DOHH2 (cell line): ENCODE data around the gene AMMECR1.

ENCODE experiments used
- H3F3A ChIP-seq: fragments of 200-600 bp; sonication (generic), shearing (Covaris generic); 2 replicates; pipeline ENCODE4 v1.6.0; 2016; ENCODE audit warnings: antibody characterized with exemption, mild to moderate bottlenecking; ENCODE audit not compliant: control insufficient read depth, insufficient read depth
- H3K27ac ChIP-seq: fragments of 200-600 bp; sonication (generic); 2 replicates; pipeline ENCODE4 v1.5.1; 2014; ENCODE audit warnings: low read depth, mild to moderate bottlenecking, low read length, moderate library complexity
- H3K27me3 ChIP-seq: fragments of 200-600 bp; sonication (generic); 2 replicates; pipeline ENCODE4 v1.6.1; 2014; ENCODE audit warnings: mild to moderate bottlenecking, low read length, mixed read lengths; ENCODE audit not compliant: control insufficient read depth
- H3K36me3 ChIP-seq: fragments of 200-600 bp; sonication (generic); 2 replicates; pipeline ENCODE4 v1.6.1; 2014; ENCODE audit warnings: mild to moderate bottlenecking, low read length, moderate library complexity, mixed read lengths; ENCODE audit not compliant: control insufficient read depth
- H3K4me1 ChIP-seq: fragments of 200-600 bp; sonication (generic); 2 replicates; pipeline ENCODE4 v1.6.1; 2014; ENCODE audit warnings: mild to moderate bottlenecking, low read length, mixed read lengths; ENCODE audit not compliant: control insufficient read depth
- H3K4me2 ChIP-seq: fragments of 200-600 bp; sonication (generic); 2 replicates; pipeline ENCODE4 v1.6.0; 2014; ENCODE audit warnings: mild to moderate bottlenecking, low read length, moderate library complexity
- H3K4me3 ChIP-seq: fragments of 200-600 bp; sonication (generic); 2 replicates; pipeline ENCODE4 v1.5.1; 2014; ENCODE audit warnings: mild to moderate bottlenecking, low read length, mixed read lengths
- H3K79me2 ChIP-seq: fragments of 200-600 bp; sonication (generic); 2 replicates; pipeline ENCODE4 v1.6.1; 2014; ENCODE audit warnings: mild to moderate bottlenecking, low read length, mixed read lengths; ENCODE audit not compliant: control insufficient read depth
- H3K9me2 ChIP-seq: fragments of 200-600 bp; sonication (generic); replicated peaks from 2 replicates; pipeline ENCODE4 v1.6.1; 2014; ENCODE audit warnings: mild to moderate bottlenecking, low read length, mixed read lengths; ENCODE audit not compliant: control insufficient read depth
- H3K9me3 ChIP-seq: fragments of 200-600 bp; sonication (generic); 2 replicates; pipeline ENCODE4 v1.6.1; 2014; ENCODE audit warnings: antibody characterized with exemption, low read length, mixed read lengths; ENCODE audit not compliant: control insufficient read depth, insufficient read depth
- H4K20me1 ChIP-seq: fragments of 200-600 bp; sonication (generic); 2 replicates; pipeline ENCODE4 v1.6.0; 2014; ENCODE audit warnings: low read depth, mild to moderate bottlenecking, antibody characterized with exemption, low read length, moderate library complexity; ENCODE audit not compliant: control insufficient read depth, insufficient read depth
- EZH2phosphoT487 ChIP-seq: fragments of 200-600 bp; sonication (generic); IDR thresholded peaks from 2 replicates; pipeline ENCODE4 v1.6.1; 2017; ENCODE audit warnings: borderline replicate concordance, mild to moderate bottlenecking, antibody characterized with exemption, low read length, moderate library complexity, mixed read lengths
- TF ChIP-seq, protein P1 (sequence below): fragments of 200-600 bp; sonication (generic); IDR thresholded peaks from one replicate; pipeline ENCODE4 v1.5.1; 2014; ENCODE audit warnings: antibody characterized with exemption, mild to moderate bottlenecking, low read depth, low read length; ENCODE audit not compliant: poor library complexity, severe bottlenecking

Gene AMMECR1

GRCh38 chrX:110222497-110223257, 95.2 kb downstream of the AMMECR1 start:
- Histone ChIP-seq H3K9me2 (no peaks in the 10 kb centered on the region), H3K4me1 (no peaks in the 10 kb centered on the region), H3K79me2 (no peaks in the 10 kb centered on the region), H3K36me3 (no peaks in the 10 kb centered on the region), H3F3A (no peaks in the 10 kb centered on the region), H3K4me3 (no peak overlapping the region), H3K27me3 (no peaks in the 10 kb centered on the region), H3K9me3 (no peaks in the 10 kb centered on the region), H4K20me1 (no peaks in the 10 kb centered on the region), H3K27ac (no peak overlapping the region), H3K4me2 (no peak overlapping the region)
- TF ChIP-seq EZH2phosphoT487, result no peak
- TF ChIP-seq, protein P1, sequence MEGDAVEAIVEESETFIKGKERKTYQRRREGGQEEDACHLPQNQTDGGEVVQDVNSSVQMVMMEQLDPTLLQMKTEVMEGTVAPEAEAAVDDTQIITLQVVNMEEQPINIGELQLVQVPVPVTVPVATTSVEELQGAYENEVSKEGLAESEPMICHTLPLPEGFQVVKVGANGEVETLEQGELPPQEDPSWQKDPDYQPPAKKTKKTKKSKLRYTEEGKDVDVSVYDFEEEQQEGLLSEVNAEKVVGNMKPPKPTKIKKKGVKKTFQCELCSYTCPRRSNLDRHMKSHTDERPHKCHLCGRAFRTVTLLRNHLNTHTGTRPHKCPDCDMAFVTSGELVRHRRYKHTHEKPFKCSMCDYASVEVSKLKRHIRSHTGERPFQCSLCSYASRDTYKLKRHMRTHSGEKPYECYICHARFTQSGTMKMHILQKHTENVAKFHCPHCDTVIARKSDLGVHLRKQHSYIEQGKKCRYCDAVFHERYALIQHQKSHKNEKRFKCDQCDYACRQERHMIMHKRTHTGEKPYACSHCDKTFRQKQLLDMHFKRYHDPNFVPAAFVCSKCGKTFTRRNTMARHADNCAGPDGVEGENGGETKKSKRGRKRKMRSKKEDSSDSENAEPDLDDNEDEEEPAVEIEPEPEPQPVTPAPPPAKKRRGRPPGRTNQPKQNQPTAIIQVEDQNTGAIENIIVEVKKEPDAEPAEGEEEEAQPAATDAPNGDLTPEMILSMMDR, result no peak

- Histone ChIP-seq H3K4me1 (no peaks in the 10 kb centered on the region), H3F3A (no peaks in the 10 kb centered on the region), H3K27me3 (no peaks in the 10 kb centered on the region), H3K9me2 (no peaks in the 10 kb centered on the region), H3K27ac (no peak overlapping the region), H3K79me2 (no peaks in the 10 kb centered on the region), H3K9me3 (no peaks in the 10 kb centered on the region), H3K36me3 (no peaks in the 10 kb centered on the region; the same call in 1 of the 2 replicates), H4K20me1 (no peaks in the 10 kb centered on the region), H3K4me3 (no peak overlapping the region), H3K4me2 (no peak overlapping the region)
- TF ChIP-seq EZH2phosphoT487, result no peak
- TF ChIP-seq, protein P1, result no peak
Measured at GRCh38 chrX:110219920-110220319, 98.0 kb downstream of the AMMECR1 start.

DNA sequence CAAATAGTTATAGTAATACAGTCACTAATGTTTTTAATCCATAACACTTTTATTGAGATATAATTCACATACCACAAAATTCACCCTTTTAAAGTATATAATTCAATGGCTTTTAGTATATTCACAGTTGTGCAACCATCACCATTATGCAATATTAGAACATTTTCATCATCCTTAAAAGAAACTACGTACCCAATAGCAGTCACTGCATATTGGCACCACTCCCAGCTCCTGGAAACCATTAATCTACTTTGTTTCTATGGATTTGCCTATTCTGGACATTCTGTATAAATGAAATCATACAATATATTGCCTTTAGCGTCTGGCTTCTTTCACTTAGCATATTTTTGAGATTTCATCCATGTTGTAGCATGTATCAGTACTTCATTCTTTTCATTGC, 99.3 kb downstream of the AMMECR1 start:
- Histone ChIP-seq H3K79me2 (no peaks in the 10 kb centered on the region), H3K36me3 (no peaks in the 10 kb centered on the region; the same call in 1 of the 2 replicates), H3K4me1 (no peaks in the 10 kb centered on the region), H3K4me2 (no peak overlapping the region), H3K4me3 (no peak overlapping the region), H3F3A (no peaks in the 10 kb centered on the region), H3K27ac (no peak overlapping the region), H3K9me3 (no peaks in the 10 kb centered on the region), H3K9me2 (no peaks in the 10 kb centered on the region), H4K20me1 (no peaks in the 10 kb centered on the region), H3K27me3 (no peaks in the 10 kb centered on the region)
- TF ChIP-seq, protein P1, result no peak
- no peak for TF ChIP-seq EZH2phosphoT487
